ENCODE data around the gene SBK2. TPM values are rescaled to one million over a fixed set of nuclear protein-coding genes. Genes with fewer than 3 reads are reported as not detected.

Gene SBK2
- total RNA-seq, 1 experiment from 2014 or later = not detected

DNA sequence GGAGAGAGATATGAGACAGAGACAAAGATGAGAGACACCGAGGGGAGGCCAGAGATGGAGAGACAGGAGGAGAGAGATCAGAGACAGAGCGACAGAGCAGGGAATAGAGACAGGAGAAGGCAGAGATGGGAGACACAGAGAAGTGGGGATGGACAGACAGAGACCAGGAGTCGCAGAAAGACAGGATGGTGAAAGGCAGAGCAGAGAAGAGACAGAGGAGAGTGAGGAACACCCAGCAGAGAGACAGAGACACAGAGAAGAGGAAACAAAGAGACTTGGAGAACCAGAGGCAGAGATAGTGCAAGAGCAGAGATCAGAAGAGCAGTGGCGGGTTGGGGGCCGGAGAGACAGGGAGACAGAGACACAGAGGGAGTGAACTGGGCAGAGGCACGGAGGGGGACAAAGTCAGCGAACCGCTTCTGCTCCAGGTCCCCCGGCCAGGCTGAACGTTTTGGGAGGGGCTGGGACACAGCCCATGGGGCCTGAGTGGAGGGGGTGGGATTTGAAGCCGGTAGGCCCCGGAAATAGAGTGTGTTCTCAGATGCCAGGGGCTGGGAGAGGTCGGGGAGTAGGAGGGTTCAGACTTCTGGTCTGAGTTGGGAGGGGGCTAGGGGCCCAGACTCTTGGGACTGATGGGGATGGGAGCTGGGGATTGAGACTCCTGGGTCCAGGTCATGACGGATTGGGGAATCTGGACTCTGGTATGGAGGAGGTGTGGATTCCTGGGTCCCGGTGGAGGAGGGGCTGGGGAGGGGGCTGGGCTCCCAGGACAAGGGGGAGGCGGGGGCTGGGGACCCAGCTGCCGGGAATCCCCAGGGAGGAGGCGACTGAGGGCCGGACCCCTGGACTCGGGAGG, 43.1 kb upstream of the SBK2 start:
- peak overlapping the region; percentile 93 for H3K4me3 ChIP-seq (ENCODE audit: low read length)
- H3K9me2 ChIP-seq (replicated peaks; ENCODE audit: low read length) = no peaks in the 10 kb centered on the region
- intact Hi-C loops (cut with micrococcal nuclease) = loop anchor here (2.0 kb wide), 2 partner anchors 19 to 31 kb away; partner anchors contain the start of gene FIZ1
- no peaks in the 10 kb centered on the region for H3F3A ChIP-seq (ENCODE audit: low read length, unreplicated experiment)
- ChIA-PET CTCF (no interaction called here), POLR2A (ENCODE audit: unreplicated experiment) (no interaction called here)
- peak overlapping the region; percentile 98 for H2AFZ ChIP-seq (ENCODE audit: low read length)
- no peaks in the 10 kb centered on the region for H3K9me3 ChIP-seq (ENCODE audit: low read length)
- peak overlapping the region; percentile 98 for H3K9ac ChIP-seq (ENCODE audit: low read length)
- no peaks in the 10 kb centered on the region for H4K20me1 ChIP-seq (ENCODE audit: low read length)
- H3K27ac ChIP-seq (ENCODE audit: low read length) = peak overlapping the region; percentile 60
- no peaks in the 10 kb centered on the region; the same call in 1 of the 2 replicates for H3K36me3 ChIP-seq (ENCODE audit: low read depth, low read length)
- H3K79me2 ChIP-seq (ENCODE audit: low read length) = peaks cover 24% of the 10 kb centered on the region
- TF ChIP-seq EZH2 (IDR thresholded peaks at IDR 0.05; ENCODE audit: low read length, unreplicated experiment) (no peak), EZH2phosphoT487 (IDR thresholded peaks at IDR 0.05; ENCODE audit: borderline replicate concordance, low read length) (no peak)
- TF ChIP-seq, protein P1, sequence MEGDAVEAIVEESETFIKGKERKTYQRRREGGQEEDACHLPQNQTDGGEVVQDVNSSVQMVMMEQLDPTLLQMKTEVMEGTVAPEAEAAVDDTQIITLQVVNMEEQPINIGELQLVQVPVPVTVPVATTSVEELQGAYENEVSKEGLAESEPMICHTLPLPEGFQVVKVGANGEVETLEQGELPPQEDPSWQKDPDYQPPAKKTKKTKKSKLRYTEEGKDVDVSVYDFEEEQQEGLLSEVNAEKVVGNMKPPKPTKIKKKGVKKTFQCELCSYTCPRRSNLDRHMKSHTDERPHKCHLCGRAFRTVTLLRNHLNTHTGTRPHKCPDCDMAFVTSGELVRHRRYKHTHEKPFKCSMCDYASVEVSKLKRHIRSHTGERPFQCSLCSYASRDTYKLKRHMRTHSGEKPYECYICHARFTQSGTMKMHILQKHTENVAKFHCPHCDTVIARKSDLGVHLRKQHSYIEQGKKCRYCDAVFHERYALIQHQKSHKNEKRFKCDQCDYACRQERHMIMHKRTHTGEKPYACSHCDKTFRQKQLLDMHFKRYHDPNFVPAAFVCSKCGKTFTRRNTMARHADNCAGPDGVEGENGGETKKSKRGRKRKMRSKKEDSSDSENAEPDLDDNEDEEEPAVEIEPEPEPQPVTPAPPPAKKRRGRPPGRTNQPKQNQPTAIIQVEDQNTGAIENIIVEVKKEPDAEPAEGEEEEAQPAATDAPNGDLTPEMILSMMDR (conservative IDR thresholded peaks at IDR 0.05; ENCODE audit: low read depth, low read length) = no peak
- peak overlapping the region; percentile 88 for H3K4me2 ChIP-seq (ENCODE audit: low read length)
- ATAC-seq (peak; percentile 58), DNase-seq (peak; percentile 25)
- H3K27me3 ChIP-seq (ENCODE audit: low read length) = no peaks in the 10 kb centered on the region
- BruUV-seq (replicated peaks) = TSS peak; percentile 36
- peaks cover 6% of the 10 kb centered on the region; the same call in 1 of the 2 replicates for H3K4me1 ChIP-seq (ENCODE audit: insufficient read depth, low read length)

DNA sequence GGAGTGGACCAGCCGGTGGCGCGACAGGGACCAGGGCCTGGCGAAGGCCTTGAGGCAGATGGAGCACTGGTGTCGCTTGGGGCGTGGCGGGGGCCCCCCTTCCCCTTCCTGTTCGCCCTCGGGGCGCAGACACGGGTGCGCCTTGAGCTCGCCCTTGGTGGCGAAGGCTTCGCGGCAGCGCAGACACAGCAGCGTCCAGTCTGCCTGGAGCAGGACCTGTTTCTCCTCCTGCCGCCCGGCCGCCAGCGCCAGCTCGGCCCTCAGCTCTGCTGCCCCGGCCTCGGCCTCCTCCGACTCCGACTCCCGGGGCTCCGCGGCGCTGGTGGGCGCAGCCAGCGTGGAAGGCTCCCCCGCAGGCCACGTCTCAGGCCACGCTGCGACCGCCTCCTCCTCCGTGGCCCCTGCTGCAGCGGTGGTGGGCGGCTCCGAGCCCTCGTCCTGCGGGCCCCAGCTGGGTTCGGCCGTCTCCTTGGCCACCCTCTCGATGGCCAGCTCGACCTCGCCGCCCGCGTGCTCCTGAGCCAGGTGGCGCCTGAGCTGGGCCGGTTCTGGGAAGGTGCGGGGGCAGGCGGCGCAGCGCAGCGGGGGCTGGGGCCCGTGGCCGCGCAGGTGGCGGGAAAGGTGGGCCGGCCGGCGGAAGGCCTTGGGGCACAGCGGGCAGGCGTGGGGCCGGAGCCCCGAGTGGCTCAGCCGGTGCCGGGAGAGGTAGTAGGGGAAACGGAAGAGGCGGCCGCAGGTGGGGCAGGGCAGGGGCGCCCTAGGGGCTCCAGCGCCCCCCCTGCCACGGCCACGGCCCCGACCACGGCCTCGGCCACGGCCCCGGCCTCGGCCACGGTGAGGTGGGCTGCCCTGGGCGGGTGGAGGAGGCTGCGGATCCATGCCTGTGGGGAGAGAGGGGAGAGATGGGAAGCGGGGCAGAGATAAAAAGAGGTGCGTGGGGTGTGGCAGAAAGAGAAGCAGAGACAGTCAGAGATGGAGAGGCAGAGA, 42.1 kb upstream of the SBK2 start:
- Histone ChIP-seq H3K9me3 (ENCODE audit: low read length) (no peaks in the 10 kb centered on the region), H3F3A (ENCODE audit: low read length, unreplicated experiment) (no peaks in the 10 kb centered on the region), H3K9ac (ENCODE audit: low read length) (peak overlapping the region; percentile 98), H3K79me2 (ENCODE audit: low read length) (peaks cover 24% of the 10 kb centered on the region), H3K4me2 (ENCODE audit: low read length) (peak overlapping the region; percentile 88), H3K27me3 (ENCODE audit: low read length) (no peaks in the 10 kb centered on the region), H3K27ac (ENCODE audit: low read length) (no peak overlapping the region), H2AFZ (ENCODE audit: low read length) (no peak overlapping the region), H3K9me2 (replicated peaks; ENCODE audit: low read length) (no peaks in the 10 kb centered on the region), H3K4me1 (ENCODE audit: insufficient read depth, low read length) (peaks cover 6% of the 10 kb centered on the region; the same call in 1 of the 2 replicates), H3K4me3 (ENCODE audit: low read length) (peak overlapping the region; percentile 93), H3K36me3 (ENCODE audit: low read depth, low read length) (no peaks in the 10 kb centered on the region; the same call in 1 of the 2 replicates), H4K20me1 (ENCODE audit: low read length) (no peaks in the 10 kb centered on the region)
- DNase-seq = no peak
- ChIA-PET POLR2A (ENCODE audit: unreplicated experiment) (no interaction called here), CTCF (no interaction called here)
- TF ChIP-seq, protein P1 (conservative IDR thresholded peaks at IDR 0.05; ENCODE audit: low read depth, low read length) = no peak
- TF ChIP-seq EZH2phosphoT487 (IDR thresholded peaks at IDR 0.05; ENCODE audit: borderline replicate concordance, low read length) (no peak), EZH2 (IDR thresholded peaks at IDR 0.05; ENCODE audit: low read length, unreplicated experiment) (no peak)
- BruUV-seq (replicated peaks) = no TSS peak
- no peak for ATAC-seq
- intact Hi-C loops (cut with micrococcal nuclease) = no loop called here
